Stimulated activated CD8-positive, alpha-beta memory T cell treated with anti-CD3 and anti-CD28 coated beads, Interleukin-4, amount 100 ng/mL, for 48 hours (primary cell): ENCODE data around the gene AKNA.

Experiments used
- DNase-seq: peaks from one replicate; pipeline ENCODE4 v3.0.0-alpha.2; 2020

The AKNA gene

DNA sequence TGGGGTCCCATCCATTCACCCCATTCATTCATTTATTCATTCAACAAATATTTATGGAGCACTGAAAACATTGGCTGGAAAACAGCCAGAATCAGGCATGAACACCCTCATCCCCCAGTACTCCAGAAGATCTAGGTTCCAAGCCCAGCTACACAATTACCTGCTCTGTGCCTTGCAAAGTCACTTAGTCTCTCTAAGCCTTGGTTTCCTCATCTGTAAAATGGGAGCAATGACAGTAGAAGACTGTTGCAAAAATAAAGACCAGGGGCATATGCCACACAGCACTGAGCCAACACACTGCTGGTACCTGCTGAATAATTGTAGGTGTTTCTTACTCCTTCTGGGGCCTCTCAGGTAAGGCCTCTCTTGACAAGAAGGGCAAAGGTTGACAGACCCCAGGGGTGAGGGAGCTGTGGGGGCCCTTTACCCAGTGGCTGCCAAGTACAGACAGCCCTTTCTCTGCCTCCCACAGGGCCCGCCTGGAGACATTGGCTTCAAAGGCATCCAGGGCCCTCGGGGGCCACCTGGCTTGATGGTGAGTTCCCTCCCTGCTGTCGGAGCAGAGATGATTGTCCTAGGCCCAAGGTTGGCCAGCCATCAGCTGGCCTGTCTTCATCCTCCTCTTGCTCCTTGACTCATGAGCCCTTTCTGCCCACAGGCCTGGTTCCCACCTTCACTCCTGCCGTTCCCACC, 87.5 kb downstream of the AKNA start:
- DNase-seq, result peak; percentile 16

DNA sequence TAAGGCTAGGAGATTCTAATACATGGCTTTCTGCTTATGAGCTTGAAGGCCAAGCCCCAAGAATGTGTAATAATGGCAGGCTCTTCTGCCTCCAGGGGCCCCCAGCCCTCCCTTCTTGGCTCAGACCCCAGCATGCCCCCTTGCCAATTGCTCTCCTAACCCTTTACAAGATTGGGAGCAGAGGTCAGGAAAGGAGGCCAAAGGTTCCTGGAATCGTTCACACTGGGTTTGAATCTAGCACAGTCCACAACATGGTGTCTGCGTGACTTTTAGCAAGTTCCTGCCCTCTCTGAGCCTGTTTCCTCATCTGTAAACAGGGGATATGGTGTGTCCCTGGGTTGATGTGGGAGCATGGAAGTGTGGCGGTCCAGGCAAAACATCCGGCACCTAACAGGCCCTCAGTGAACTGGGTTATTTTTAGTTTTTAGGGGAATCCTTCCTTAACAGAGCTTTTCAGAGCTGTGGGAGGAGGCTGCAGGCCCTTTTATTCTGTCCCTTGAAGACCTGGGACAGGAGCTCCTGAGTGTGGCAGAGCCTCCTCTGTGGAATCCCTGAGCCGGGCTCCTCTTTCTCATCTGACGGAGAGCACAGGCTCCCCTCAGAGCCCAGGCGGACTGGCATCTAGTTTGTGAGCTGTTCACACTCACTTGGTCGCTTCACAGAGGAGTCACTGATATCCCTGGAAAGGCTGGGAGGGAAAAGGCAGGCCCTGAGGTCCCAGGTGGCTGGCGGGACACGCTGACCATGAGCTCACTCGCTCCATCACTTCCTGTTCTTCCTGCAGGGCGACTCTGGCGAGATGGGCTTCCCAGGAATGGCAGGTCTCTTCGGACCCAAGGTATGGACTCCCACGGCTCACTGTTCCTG, 88.3 kb downstream of the AKNA start:
- peak; percentile 8 for DNase-seq

DNA sequence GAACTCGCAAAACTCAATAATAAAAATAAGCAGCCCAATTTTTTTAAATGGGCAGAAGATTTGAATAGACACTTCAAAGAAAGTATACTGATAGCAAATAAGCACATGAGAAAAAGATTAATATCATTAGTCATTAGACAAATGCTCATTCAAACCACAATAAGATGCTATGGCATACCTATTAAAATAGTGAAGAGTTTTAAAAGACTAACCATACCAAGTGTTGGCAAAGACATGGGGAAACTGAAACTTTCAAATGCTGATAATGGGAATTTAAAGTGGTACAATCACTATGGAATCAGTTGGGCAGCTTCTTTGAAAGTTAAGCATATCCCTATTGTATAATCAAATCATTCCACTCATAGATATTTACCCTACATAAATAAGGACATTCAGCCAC, 91.4 kb downstream of the AKNA start:
- no peak for DNase-seq

DNA sequence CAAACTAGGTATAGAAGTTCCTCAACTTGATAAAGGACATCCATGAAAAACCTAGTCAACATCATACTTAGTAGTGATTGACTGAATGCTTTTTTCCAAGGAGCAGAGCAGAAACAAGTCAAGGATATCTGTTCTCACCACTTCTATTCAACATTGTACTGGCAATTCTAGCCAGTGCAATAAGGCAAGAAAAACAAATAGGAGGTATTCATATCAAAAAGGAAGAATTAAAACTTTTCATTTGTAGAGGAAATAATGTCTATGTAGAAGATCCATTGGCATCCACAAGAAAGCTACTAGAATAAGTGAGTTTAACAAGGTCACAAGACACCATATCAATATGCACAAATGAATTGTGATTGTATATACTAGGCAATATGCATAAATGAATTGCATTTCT, 93.1 kb downstream of the AKNA start:
- no peak for DNase-seq

DNA sequence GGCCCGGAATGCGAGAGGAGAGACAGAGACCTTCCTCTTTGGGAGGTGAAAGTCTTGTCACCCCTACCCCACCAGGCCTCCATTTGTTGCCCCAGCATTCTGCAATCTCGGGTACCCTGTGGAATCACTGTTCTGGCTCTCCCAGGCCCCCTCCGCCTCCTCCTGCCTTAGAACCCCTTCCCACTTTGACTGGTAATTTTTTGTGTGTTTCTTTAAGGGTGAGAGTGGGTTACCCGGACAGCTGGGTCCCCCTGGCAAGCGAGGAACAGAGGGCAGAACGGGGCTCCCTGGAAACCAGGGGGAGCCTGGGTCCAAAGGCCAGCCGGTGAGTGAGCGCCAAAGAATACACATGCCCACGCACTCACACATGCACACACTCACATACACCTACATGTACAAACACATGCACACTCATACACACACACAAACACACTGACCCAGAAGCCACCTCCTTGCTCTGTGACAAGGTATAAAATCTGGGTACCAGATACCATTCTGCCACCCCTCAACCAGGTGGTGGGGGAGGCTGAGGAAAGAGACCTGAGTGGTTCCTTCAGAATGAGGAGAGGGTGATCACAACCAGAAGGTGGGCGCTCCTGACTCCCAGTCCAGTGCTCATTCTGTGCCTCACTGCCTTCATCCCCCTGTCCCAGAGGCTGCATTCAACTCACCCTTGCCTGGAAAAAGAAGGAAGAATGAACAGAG, 95.7 kb downstream of the AKNA start:
- peak; percentile 16 for DNase-seq

DNA sequence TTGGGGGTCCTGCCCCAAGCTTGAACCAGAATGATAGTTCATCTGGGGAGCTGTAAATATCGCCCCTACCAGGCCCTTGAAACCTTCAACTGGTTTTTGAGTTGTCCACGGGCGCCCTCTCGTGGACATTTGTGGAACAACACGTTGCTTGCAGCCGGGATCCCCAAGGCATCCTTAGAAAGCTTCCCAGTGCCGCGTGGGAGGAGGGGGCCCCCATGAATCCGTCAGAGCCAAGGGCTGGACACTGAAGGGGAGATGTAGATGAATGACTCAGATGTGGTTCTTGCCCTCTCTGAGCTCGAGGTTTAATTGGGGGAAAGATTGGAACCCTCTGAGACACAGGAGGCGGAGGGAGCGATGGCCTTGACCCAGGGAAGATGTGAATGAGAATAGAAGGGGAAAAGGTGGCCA, 96.7 kb downstream of the AKNA start:
- DNase-seq, result peak; percentile 88

DNA sequence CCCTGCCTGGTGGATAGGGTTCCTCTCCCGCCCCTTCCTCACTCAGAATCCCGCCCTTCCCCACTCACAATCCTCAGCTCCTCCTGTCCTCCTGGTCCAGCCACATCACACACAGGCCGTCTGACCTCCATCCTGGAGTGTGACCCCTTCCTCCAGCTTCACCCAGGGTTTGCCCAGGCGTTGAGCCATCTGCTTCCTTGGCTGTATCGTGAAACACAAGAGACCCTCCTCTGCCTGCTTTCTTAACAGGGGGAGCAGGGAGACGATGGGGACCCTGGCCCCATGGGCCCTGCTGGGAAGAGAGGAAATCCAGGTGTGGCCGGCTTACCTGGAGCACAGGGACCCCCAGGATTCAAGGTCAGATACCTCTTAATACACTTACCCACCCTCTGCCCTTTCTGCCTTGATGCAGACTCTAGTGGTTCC, 97.2 kb downstream of the AKNA start:
- peak; percentile 22 for DNase-seq

DNA sequence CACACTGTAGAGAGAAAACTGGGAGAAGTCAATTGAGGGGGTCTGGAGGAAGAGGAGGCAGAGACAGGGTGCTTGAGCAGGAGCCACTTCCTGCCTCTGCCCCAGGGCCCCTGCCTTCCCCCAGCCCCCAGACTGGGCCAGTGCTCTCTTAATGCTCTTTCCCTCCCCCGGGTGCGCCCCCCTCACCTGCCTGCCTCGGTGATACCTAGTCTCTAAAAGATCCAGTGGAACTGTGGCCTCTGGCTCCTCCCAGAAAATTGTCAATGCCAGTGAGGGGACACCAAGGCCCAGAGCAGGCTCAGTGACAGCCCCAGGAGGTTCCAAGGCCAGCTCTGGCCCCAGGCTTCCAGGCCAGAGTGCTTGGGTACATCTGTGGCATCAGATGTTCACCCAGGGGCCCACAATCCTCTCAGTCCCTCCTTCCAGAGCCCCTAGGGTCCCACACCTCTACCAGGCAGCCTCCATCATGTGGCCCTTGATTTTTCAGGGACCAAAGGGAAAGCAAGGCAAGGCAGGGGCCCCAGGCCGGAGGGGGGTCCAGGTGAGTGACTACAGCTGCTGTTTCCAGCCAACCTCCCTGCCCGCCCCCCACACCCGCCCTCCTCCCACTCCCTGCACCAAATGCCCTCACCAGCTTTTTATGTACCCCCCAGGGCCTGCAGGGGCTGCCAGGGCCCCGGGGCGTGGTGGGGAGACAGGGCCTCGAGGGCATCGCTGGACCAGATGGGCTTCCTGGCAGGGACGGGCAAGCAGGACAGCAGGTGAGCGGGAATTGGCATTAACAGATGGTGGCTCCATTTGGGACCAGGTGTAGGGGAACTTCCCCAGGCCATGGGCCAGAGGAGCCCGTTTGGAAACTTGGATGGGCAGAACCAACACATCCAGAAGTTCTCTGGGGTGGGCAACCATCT, 98.0 kb downstream of the AKNA start:
- DNase-seq, result peak; percentile 20

DNA sequence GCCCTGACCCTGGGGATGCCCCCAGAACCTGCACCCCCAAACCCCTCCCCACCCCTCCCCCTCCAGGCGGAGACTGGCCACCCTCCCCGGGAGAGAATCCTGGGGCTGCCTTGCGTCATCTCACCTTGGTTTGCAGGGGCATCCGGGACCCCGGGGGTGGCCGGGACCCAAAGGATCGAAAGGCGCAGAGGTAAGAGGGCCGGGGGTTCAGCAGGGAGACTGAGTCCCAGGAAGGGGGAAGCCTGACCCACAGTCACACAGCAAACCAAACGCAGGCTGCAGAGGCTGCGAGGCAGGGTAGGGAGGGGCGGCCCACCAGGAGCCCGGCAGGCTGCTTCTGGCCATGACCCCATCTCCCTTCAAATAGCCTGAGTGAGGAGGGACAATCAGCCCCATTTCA, 98.7 kb downstream of the AKNA start:
- peak; percentile 13 for DNase-seq

DNA sequence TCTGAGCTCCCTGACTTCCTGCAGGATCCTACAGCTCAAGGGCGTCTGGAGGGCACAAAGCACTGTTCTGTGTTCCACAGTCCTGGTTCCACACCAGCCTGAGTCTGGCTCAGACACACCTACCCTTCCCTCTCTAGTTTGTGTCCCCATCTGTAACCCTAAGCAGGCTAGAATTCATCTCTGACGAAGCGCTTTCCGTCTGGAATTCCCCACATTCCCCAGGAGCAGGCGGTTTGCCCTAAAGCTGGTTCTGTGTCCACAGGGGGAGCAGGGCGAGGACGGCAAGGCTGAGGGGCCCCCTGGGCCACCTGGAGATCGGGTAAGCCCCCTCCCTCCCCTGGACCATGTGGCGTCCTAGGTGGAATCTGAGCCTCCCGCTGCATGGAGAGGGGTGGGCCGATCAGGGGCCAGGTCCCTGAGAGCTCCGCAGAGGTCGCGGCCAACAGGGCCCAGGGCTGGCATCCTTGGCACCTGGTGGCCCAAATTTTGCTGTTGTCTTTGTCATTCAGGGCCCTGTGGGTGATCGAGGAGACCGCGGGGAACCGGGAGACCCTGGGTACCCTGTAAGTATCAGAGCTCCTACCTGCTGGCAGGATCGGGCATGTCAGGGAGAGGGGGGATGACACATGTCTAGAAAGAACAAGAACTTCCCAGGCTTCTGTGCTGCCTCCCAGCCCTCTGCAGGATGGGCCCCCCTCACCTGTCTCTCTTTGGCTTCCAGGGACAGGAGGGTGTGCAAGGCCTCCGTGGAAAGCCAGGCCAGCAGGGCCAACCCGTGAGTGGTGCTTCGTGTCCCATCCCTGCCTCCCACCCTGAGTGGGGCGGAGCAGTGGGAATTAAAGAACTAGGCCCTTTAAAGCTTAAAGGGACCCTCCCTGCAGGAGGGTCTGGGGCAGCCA, 99.3 kb downstream of the AKNA start:
- DNase-seq, result peak; percentile 8

DNA sequence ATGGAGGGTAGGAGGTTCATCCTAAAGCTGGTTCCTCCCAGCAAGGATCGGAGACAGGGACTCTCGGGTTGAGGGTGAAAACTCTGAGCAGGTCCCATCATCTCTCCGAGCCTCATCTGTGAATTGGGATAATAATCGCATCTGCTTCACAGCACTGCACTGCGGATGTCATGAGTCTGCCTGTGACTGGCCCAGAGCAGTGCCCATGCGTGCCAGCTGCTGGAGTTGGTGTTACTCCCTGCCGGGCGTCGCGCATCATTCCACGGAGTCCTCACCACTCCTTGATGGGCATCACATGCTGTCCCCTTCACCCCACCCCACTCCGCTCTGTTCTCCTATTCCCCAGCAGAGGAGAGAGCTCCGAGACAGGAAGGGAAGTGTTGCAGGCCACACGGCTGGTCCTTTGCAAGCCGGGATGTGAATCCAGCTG, 100.0 kb downstream of the AKNA start:
- DNase-seq, result no peak

DNA sequence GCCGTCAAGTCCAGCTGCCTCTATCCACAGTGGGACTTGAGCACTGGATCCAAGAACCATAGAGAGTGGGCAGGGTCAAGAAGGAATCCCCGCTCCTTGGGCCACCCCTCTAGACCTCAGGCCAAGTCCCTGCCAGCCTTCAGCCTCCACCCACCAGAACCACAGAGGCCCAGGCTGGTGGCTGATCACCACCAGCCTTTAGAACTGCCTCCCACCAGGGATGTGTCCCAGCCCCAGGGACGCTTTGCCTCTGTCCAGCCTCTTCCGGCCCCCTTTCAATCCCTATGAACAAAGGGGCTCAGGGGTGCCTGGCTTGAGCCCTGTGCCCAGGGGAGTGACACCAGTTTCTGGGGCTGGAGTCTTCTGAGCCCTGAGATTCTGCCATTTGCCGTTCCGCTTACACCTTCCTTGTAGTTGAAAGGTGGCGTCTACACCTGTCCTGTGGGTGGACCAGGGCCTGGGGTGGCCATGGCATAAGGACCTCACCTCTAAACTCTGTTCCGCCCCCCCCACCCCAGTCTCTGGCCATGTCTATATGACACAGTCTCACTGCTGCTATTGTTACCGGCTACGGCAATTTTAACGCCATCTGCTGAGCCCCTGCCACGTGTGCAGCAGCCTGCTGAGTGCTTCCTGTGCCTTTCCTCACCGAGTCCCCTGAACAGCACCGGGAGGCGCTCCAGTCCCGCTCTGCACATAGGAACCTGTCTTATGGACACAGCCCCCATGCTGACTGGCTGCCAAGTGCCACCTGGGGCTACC, 100.6 kb downstream of the AKNA start:
- no peak for DNase-seq

DNA sequence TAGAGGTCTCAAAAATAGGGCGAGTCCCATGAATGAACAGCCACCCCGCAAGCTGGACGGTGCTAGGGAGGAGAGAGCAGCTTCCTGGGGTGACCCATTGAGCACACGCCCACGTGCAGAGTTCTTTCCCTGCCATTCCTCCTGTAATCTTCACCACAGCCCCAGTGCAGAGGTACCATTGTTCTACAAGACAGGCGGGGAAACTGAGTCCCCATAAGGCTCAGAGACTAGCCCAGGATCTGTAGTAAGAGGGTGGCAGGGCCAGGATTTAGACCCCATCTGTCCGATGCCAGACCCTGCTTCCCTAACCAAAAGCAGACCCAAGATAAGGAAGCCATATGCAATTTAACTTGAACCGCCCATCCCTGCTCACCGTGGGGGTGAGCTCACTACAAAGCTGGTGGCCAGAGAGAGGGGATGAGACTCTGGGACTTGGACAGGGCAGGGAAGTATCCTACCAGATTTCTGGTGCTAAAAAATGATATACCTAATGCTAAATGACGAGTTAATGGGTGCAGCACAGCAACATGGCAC, 101.6 kb downstream of the AKNA start:
- no peak for DNase-seq

DNA sequence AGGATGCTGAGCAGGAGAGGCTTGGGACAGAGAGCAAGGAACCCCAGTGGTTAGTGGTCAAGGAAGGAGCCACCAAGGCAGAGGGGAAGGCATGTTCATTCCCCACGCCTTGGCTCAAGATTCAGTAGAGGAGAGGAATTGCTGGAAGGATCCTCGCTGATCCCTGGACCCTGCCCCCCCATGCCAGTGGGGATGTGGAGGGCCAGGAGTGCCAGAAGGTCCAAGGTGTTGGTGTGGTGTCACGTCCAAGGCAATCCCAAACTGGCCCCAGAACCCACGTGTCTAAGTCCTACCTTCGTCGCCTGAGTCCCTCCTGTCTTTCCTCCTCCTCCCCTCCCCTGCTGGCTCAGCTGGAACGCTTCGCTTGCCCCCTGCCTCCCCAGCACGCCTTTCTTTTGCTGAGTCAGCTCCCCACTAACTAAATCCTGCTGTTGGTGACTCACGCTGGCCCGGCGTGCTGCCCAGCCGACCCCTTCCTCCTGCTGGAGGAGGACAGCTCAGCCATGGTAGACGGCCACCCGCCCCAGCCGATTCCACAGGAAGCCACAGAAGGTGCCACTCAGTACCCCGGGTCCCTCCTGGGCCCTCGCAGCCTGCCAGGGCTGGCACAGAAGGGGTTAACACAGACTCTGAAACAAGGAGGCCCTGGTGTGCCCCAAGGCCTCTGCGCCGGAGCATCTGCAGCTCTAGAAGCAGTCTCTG, 102.5 kb downstream of the AKNA start:
- DNase-seq, result no peak

DNA sequence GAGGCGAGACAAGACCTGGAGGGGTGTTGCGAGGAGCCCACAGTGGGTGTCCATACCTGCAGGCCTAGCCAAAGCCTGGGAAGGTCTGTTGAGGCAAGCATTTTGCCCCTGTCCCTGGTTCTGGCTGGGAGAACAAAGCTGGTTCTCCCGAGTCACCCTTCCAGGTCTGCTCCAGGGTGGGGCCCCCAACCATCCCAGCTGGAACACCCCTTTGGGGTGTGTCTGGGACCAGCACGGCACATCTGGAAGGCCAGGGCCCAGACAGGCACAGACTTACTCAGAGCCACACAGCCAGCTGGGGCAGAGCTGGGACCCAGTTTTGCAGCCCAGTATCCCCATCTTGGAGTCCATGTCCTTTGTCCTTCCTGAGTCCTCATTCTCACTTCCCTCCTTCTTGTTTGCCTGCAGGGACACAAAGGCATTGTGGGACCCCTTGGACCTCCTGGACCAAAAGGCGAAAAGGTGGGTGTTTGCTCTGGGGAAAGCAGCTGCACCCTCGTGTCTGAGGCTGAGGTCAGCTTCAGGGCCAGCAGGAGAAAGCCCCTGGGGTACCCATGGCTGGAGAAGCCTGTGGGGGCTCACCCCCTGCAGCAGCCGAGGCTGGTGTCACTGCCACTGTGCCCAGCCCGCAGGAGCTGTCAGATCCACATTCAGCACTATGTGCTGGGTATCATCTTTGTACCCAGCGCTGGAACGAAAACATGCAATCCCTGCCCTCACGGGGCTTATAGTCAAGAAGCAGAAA, 103.3 kb downstream of the AKNA start:
- DNase-seq, result no peak
